Activated CD4-positive, alpha-beta T cell treated with anti-CD3 and anti-CD28 coated beads, Interleukin-2, amount 10 ng/mL, durations not matched to agents 24 days and 14 days (primary cell): ENCODE results near the gene PDGFD. TPM values are rescaled to one million over a fixed set of nuclear protein-coding genes. Genes with fewer than 3 reads are reported as not detected.

ENCODE experiments used
- DNase-seq: peaks from one replicate; pipeline ENCODE4 v3.0.0; 2022
- H3K27ac Mint-ChIP-seq: one replicate; pipeline ENCODE4 v1.8.0; 2022; ENCODE audit warnings: mild to moderate bottlenecking, mixed read lengths
- H3K27me3 Mint-ChIP-seq: one replicate; pipeline ENCODE4 v1.8.0; 2022; ENCODE audit warnings: mixed read lengths
- H3K36me3 Mint-ChIP-seq: one replicate; pipeline ENCODE4 v1.8.0; 2022; ENCODE audit warnings: low read depth, mild to moderate bottlenecking, mixed read lengths
- H3K4me1 Mint-ChIP-seq: one replicate; pipeline ENCODE4 v1.8.0; 2021; ENCODE audit warnings: mixed read lengths
- H3K4me3 Mint-ChIP-seq: one replicate; pipeline ENCODE4 v1.8.0; 2022; ENCODE audit warnings: mild to moderate bottlenecking, moderate library complexity, mixed read lengths
- H3K9me3 Mint-ChIP-seq: one replicate; pipeline ENCODE4 v1.8.0; 2021; ENCODE audit warnings: mixed read lengths
- intact Hi-C: fragments of 100-400 bp; cut with micrococcal nuclease; formaldehyde crosslinking; loops from one replicate; pipeline ENCODE4 v1.15.1; 2023
- total RNA-seq: library from RNA; stranded (reverse); gene quantifications from 2 replicates; pipeline ENCODE4 v1.2.3, GENCODE V29; 2022

Gene PDGFD
- total RNA-seq, 1 donor from 2014 or later, result not detected

GRCh38 chr11:104095791-104096190 is 68.2 kb downstream of the PDGFD start:
- DNase-seq, result no peak
- no peak overlapping the region for H3K27ac Mint-ChIP-seq
- no peaks in the 10 kb centered on the region for H3K9me3 Mint-ChIP-seq
- intact Hi-C loops, result no loop called here
- no peaks in the 10 kb centered on the region for H3K36me3 Mint-ChIP-seq
- H3K27me3 Mint-ChIP-seq, result no peaks in the 10 kb centered on the region
- no peaks in the 10 kb centered on the region for H3K4me1 Mint-ChIP-seq
- no peak overlapping the region for H3K4me3 Mint-ChIP-seq

- no peak overlapping the region for H3K27ac Mint-ChIP-seq
- no peaks in the 10 kb centered on the region for H3K9me3 Mint-ChIP-seq
- DNase-seq, result no peak
- H3K36me3 Mint-ChIP-seq, result no peaks in the 10 kb centered on the region
- H3K4me3 Mint-ChIP-seq, result no peak overlapping the region
- H3K27me3 Mint-ChIP-seq, result no peaks in the 10 kb centered on the region
- no peaks in the 10 kb centered on the region for H3K4me1 Mint-ChIP-seq
- intact Hi-C loops, result no loop called here
These were observed 69.4 kb downstream of the PDGFD start for GRCh38 chr11:104094576-104094975.

- no peak for DNase-seq
- no peaks in the 10 kb centered on the region for H3K9me3 Mint-ChIP-seq
- no peaks in the 10 kb centered on the region for H3K4me1 Mint-ChIP-seq
- no peaks in the 10 kb centered on the region for H3K36me3 Mint-ChIP-seq
- H3K27ac Mint-ChIP-seq, result no peak overlapping the region
- no peak overlapping the region for H3K4me3 Mint-ChIP-seq
- H3K27me3 Mint-ChIP-seq, result no peaks in the 10 kb centered on the region
- intact Hi-C loops, result no loop called here
These were observed 70.3 kb downstream of the PDGFD start for GRCh38 chr11:104093426-104094280.

GRCh38 chr11:104092744-104093143 is 71.2 kb downstream of the PDGFD start:
- Mint-ChIP-seq H3K36me3 (no peaks in the 10 kb centered on the region), H3K4me3 (no peak overlapping the region), H3K4me1 (no peaks in the 10 kb centered on the region), H3K27me3 (no peaks in the 10 kb centered on the region), H3K9me3 (no peaks in the 10 kb centered on the region), H3K27ac (no peak overlapping the region)
- DNase-seq, result no peak
- intact Hi-C loops, result no loop called here

- H3K27me3 Mint-ChIP-seq, result no peaks in the 10 kb centered on the region
- no peaks in the 10 kb centered on the region for H3K4me1 Mint-ChIP-seq
- no peak for DNase-seq
- H3K9me3 Mint-ChIP-seq, result no peaks in the 10 kb centered on the region
- no peak overlapping the region for H3K27ac Mint-ChIP-seq
- H3K4me3 Mint-ChIP-seq, result no peak overlapping the region
- intact Hi-C loops, result no loop called here
- H3K36me3 Mint-ChIP-seq, result no peaks in the 10 kb centered on the region
These were observed 72.5 kb downstream of the PDGFD start for GRCh38 chr11:104091281-104092096.

- Mint-ChIP-seq H3K4me1 (no peaks in the 10 kb centered on the region), H3K9me3 (no peaks in the 10 kb centered on the region), H3K36me3 (no peaks in the 10 kb centered on the region), H3K27me3 (no peaks in the 10 kb centered on the region), H3K27ac (no peak overlapping the region), H3K4me3 (no peak overlapping the region)
- intact Hi-C loops, result no loop called here
- DNase-seq, result no peak
These were observed 73.2 kb downstream of the PDGFD start for GRCh38 chr11:104090767-104091166.

GRCh38 chr11:104089481-104089880 is 74.5 kb downstream of the PDGFD start:
- H3K9me3 Mint-ChIP-seq, result no peaks in the 10 kb centered on the region
- no peak overlapping the region for H3K4me3 Mint-ChIP-seq
- DNase-seq, result no peak
- H3K36me3 Mint-ChIP-seq, result no peaks in the 10 kb centered on the region
- H3K27ac Mint-ChIP-seq, result no peak overlapping the region
- H3K4me1 Mint-ChIP-seq, result no peaks in the 10 kb centered on the region
- intact Hi-C loops, result no loop called here
- no peaks in the 10 kb centered on the region for H3K27me3 Mint-ChIP-seq

- Mint-ChIP-seq H3K4me1 (no peaks in the 10 kb centered on the region), H3K9me3 (no peaks in the 10 kb centered on the region), H3K36me3 (no peaks in the 10 kb centered on the region), H3K27me3 (no peaks in the 10 kb centered on the region), H3K4me3 (no peak overlapping the region), H3K27ac (no peak overlapping the region)
- no peak for DNase-seq
- intact Hi-C loops, result no loop called here
These were observed 77.3 kb downstream of the PDGFD start for GRCh38 chr11:104086621-104087020.

- Mint-ChIP-seq H3K36me3 (no peaks in the 10 kb centered on the region), H3K9me3 (no peaks in the 10 kb centered on the region), H3K4me3 (no peak overlapping the region), H3K27ac (no peak overlapping the region), H3K27me3 (no peaks in the 10 kb centered on the region), H3K4me1 (no peaks in the 10 kb centered on the region)
- DNase-seq, result no peak
- intact Hi-C loops, result no loop called here
These were observed 85.0 kb downstream of the PDGFD start for GRCh38 chr11:104078995-104079394.

- DNase-seq, result no peak
- no peaks in the 10 kb centered on the region for H3K4me1 Mint-ChIP-seq
- intact Hi-C loops, result no loop called here
- H3K27me3 Mint-ChIP-seq, result no peaks in the 10 kb centered on the region
- H3K36me3 Mint-ChIP-seq, result no peaks in the 10 kb centered on the region
- H3K27ac Mint-ChIP-seq, result no peak overlapping the region
- no peaks in the 10 kb centered on the region for H3K9me3 Mint-ChIP-seq
- H3K4me3 Mint-ChIP-seq, result no peak overlapping the region
These were observed 85.7 kb downstream of the PDGFD start for GRCh38 chr11:104078245-104078644.

- no peaks in the 10 kb centered on the region for H3K27me3 Mint-ChIP-seq
- H3K4me3 Mint-ChIP-seq, result no peak overlapping the region
- no peak overlapping the region for H3K27ac Mint-ChIP-seq
- no peaks in the 10 kb centered on the region for H3K9me3 Mint-ChIP-seq
- H3K4me1 Mint-ChIP-seq, result no peaks in the 10 kb centered on the region
- H3K36me3 Mint-ChIP-seq, result no peaks in the 10 kb centered on the region
- DNase-seq, result no peak
- intact Hi-C loops, result no loop called here
These were observed 87.5 kb downstream of the PDGFD start for GRCh38 chr11:104076455-104076854.

- no peaks in the 10 kb centered on the region for H3K36me3 Mint-ChIP-seq
- intact Hi-C loops, result no loop called here
- no peaks in the 10 kb centered on the region for H3K27me3 Mint-ChIP-seq
- H3K9me3 Mint-ChIP-seq, result no peaks in the 10 kb centered on the region
- H3K27ac Mint-ChIP-seq, result no peak overlapping the region
- no peak overlapping the region for H3K4me3 Mint-ChIP-seq
- no peaks in the 10 kb centered on the region for H3K4me1 Mint-ChIP-seq
- DNase-seq, result no peak
These were observed 88.2 kb downstream of the PDGFD start for GRCh38 chr11:104075706-104076105.

- no peak overlapping the region for H3K4me3 Mint-ChIP-seq
- H3K36me3 Mint-ChIP-seq, result no peaks in the 10 kb centered on the region
- H3K9me3 Mint-ChIP-seq, result no peaks in the 10 kb centered on the region
- no peak for DNase-seq
- no peaks in the 10 kb centered on the region for H3K4me1 Mint-ChIP-seq
- no peaks in the 10 kb centered on the region for H3K27me3 Mint-ChIP-seq
- H3K27ac Mint-ChIP-seq, result no peak overlapping the region
- intact Hi-C loops, result no loop called here
These were observed 88.9 kb downstream of the PDGFD start for GRCh38 chr11:104075091-104075490.

- Mint-ChIP-seq H3K4me1 (no peaks in the 10 kb centered on the region), H3K27ac (no peak overlapping the region), H3K9me3 (no peaks in the 10 kb centered on the region), H3K36me3 (no peaks in the 10 kb centered on the region), H3K4me3 (no peak overlapping the region), H3K27me3 (no peaks in the 10 kb centered on the region)
- intact Hi-C loops, result no loop called here
- no peak for DNase-seq
These were observed 89.8 kb downstream of the PDGFD start for GRCh38 chr11:104073950-104074705.
